IMR-90 (cell line): ENCODE measurements around the gene KCNE5. TPM values are rescaled to one million over a fixed set of nuclear protein-coding genes. Genes with fewer than 3 reads are reported as not detected.

Source experiments
- ATAC-seq: fragments of 200-7000 bp; cut with Tn5 transposase; 2 replicates; pipeline ENCODE4 v1.9.1; 2020; ENCODE audit warnings: low read depth, mild to moderate bottlenecking, moderate library complexity
- BruUV-seq: library from RNA; stranded (reverse); fragments of 400-500 nt; replicated peaks from 2 replicates; lab custom pipeline; 2021; lab: Mats Ljungman, UMichigan
- CTCF ChIA-PET: fragments of 300-600 bp; formaldehyde crosslinking; extraction: SDS; loops from one replicate; lab custom pipeline; 2021; ENCODE audit warnings: antibody characterized with exemption; lab: Yijun Ruan, JAX
- POLR2A ChIA-PET: fragments of 300-600 bp; sonication (Branson Sonifier 250); formaldehyde crosslinking; loops from one replicate; lab custom pipeline; 2022; ENCODE audit warnings: antibody characterized with exemption; ENCODE audit not compliant: unreplicated experiment; lab: Charles Lee
- DNase-seq: peaks from one replicate; pipeline ENCODE4 v3.0.0; 2013
- H2AFZ ChIP-seq: replicated peaks from 2 replicates; pipeline ENCODE3; 2013; ENCODE audit warnings: low read length, mild to moderate bottlenecking; ENCODE audit not compliant: poor library complexity
- H2AK5ac ChIP-seq: 2 replicates; pipeline ENCODE4 v1.6.1; 2013; ENCODE audit warnings: low read depth, low read length, inconsistent platforms
- H2AK9ac ChIP-seq: replicated peaks from 2 replicates; pipeline ENCODE3; 2013; ENCODE audit warnings: mild to moderate bottlenecking, low read depth, low read length, moderate library complexity; ENCODE audit not compliant: poor library complexity
- H2BK120ac ChIP-seq: 2 replicates; pipeline ENCODE4 v1.6.1; 2013; ENCODE audit warnings: low read depth, low read length, inconsistent platforms
- H2BK15ac ChIP-seq: 3 replicates; pipeline ENCODE4 v1.6.1; 2013; ENCODE audit warnings: low read depth, low read length, inconsistent platforms
- H2BK20ac ChIP-seq: 2 replicates; pipeline ENCODE4 v1.6.1; 2013; ENCODE audit warnings: low read depth, mild to moderate bottlenecking, inconsistent platforms, low read length, moderate library complexity
- H2BK5ac ChIP-seq: 2 replicates; pipeline ENCODE4 v1.6.1; 2013; ENCODE audit warnings: mild to moderate bottlenecking, low read depth, low read length, inconsistent platforms; ENCODE audit not compliant: poor library complexity, severe bottlenecking
- H3K14ac ChIP-seq: replicated peaks from 2 replicates; pipeline ENCODE4 v1.6.1; 2013; ENCODE audit warnings: low read depth, low read length, inconsistent platforms
- H3K18ac ChIP-seq: 2 replicates; pipeline ENCODE4 v1.6.1; 2013; ENCODE audit warnings: low read depth, low read length, control low read depth
- H3K23ac ChIP-seq: 2 replicates; pipeline ENCODE4 v1.6.1; 2013; ENCODE audit warnings: low read depth, low read length, inconsistent platforms
- H3K27ac ChIP-seq: 2 replicates; pipeline ENCODE4 v1.5.1; 2013; ENCODE audit warnings: mild to moderate bottlenecking, control low read depth, low read length; ENCODE audit not compliant: insufficient read depth
- H3K27me3 ChIP-seq: 2 replicates; pipeline ENCODE4 v1.6.1; 2013; ENCODE audit warnings: low read length; ENCODE audit not compliant: control insufficient read depth, insufficient read depth
- H3K36me3 ChIP-seq: 2 replicates; pipeline ENCODE4 v1.6.1; 2013; ENCODE audit warnings: low read length, mixed read lengths; ENCODE audit not compliant: control insufficient read depth, insufficient read depth
- H3K4ac ChIP-seq: 2 replicates; pipeline ENCODE4 v1.6.1; 2013; ENCODE audit warnings: low read depth, low read length, inconsistent platforms
- H3K4me1 ChIP-seq: 2 replicates; pipeline ENCODE4 v1.6.1; 2013; ENCODE audit warnings: low read length, mixed read lengths; ENCODE audit not compliant: control insufficient read depth, insufficient read depth
- H3K4me2 ChIP-seq: 2 replicates; pipeline ENCODE4 v1.6.1; 2013; ENCODE audit warnings: low read depth, mild to moderate bottlenecking, control low read depth, low read length, moderate library complexity
- H3K4me3 ChIP-seq: 2 replicates; pipeline ENCODE4 v1.5.1; 2013; ENCODE audit warnings: low read depth, mild to moderate bottlenecking, control low read depth, low read length, moderate library complexity; ENCODE audit not compliant: insufficient read depth
- H3K56ac ChIP-seq: 2 replicates; pipeline ENCODE4 v1.6.1; 2013; ENCODE audit warnings: low read length, inconsistent platforms; ENCODE audit not compliant: insufficient read depth; ENCODE audit errors: extremely low read depth
- H3K79me1 ChIP-seq, 2 experiments: 2 replicates each; pipeline ENCODE4 v1.6.1; 2013; ENCODE audit warnings: low read length in 2 of 2, inconsistent platforms in 1 of 2, low read depth in 1 of 2
- H3K9ac ChIP-seq: 2 replicates; pipeline ENCODE4 v1.6.1; 2013; ENCODE audit warnings: low read depth, low read length, control low read depth
- H3K9me1 ChIP-seq: 2 replicates; pipeline ENCODE4 v1.6.1; 2013; ENCODE audit warnings: low read length, inconsistent platforms; ENCODE audit not compliant: insufficient read depth
- H3K9me3 ChIP-seq: 2 replicates; pipeline ENCODE4 v1.6.1; 2013; ENCODE audit warnings: low read length; ENCODE audit not compliant: control insufficient read depth, insufficient read depth
- H4K20me1 ChIP-seq: 2 replicates; pipeline ENCODE4 v1.6.1; 2013; ENCODE audit warnings: low read length, inconsistent platforms; ENCODE audit not compliant: insufficient read depth
- H4K5ac ChIP-seq: 2 replicates; pipeline ENCODE4 v1.6.1; 2013; ENCODE audit warnings: mild to moderate bottlenecking, low read depth, low read length, control low read depth
- H4K8ac ChIP-seq, 2 experiments: 2 replicates each; pipeline ENCODE4 v1.6.1; 2013; ENCODE audit warnings: low read depth in 2 of 2, low read length in 2 of 2, control low read depth in 1 of 2, inconsistent platforms in 1 of 2
- H4K91ac ChIP-seq: 2 replicates; pipeline ENCODE4 v1.6.1; 2013; ENCODE audit warnings: low read depth, low read length, inconsistent platforms; ENCODE audit not compliant: insufficient read depth
- BHLHE40 ChIP-seq: fragments of 150-350 bp; IDR thresholded peaks from 2 replicates; pipeline ENCODE4 v1.6.1; 2016; ENCODE audit warnings: mild to moderate bottlenecking, low read depth, low read length
- CEBPB ChIP-seq: IDR thresholded peaks from 2 replicates; pipeline ENCODE4 v1.6.1; 2012; ENCODE audit warnings: low read depth, low read length, improper control_type of control experiment
- CHD1 ChIP-seq: IDR thresholded peaks from 2 replicates; pipeline ENCODE4 v1.6.1; 2012; ENCODE audit warnings: low read depth, low read length, improper control_type of control experiment
- CTCF ChIP-seq: conservative IDR thresholded peaks from 2 replicates; pipeline ENCODE4 v1.5.1; 2012; ENCODE audit warnings: mild to moderate bottlenecking, low read depth, low read length, improper control_type of control experiment
- ELK1 ChIP-seq: fragments of 150-350 bp; IDR thresholded peaks from 2 replicates; pipeline ENCODE4 v1.6.1; 2016; ENCODE audit warnings: low read depth, mild to moderate bottlenecking, low read length, moderate library complexity, borderline replicate concordance
- FOS ChIP-seq: fragments of 150-350 bp; IDR thresholded peaks from 2 replicates; pipeline ENCODE4 v1.6.1; 2016; ENCODE audit warnings: low read depth, low read length
- MAFK ChIP-seq: IDR thresholded peaks from 2 replicates; pipeline ENCODE4 v1.6.1; 2012; ENCODE audit warnings: low read depth, low read length, improper control_type of control experiment
- MAZ ChIP-seq: IDR thresholded peaks from 2 replicates; pipeline ENCODE4 v1.6.1; 2012; ENCODE audit warnings: low read depth, mild to moderate bottlenecking, low read length, improper control_type of control experiment, moderate library complexity, borderline replicate concordance
- MXI1 ChIP-seq: IDR thresholded peaks from 2 replicates; pipeline ENCODE4 v1.6.1; 2012; ENCODE audit warnings: low read depth, mild to moderate bottlenecking, low read length, moderate library complexity, borderline replicate concordance
- NFE2L2 ChIP-seq: fragments of 150-350 bp; IDR thresholded peaks from 2 replicates; pipeline ENCODE4 v1.6.1; 2016; ENCODE audit warnings: low read depth, mild to moderate bottlenecking, low read length
- POLR2A ChIP-seq: IDR thresholded peaks from 2 replicates; pipeline ENCODE4 v1.6.1; 2012; ENCODE audit warnings: mild to moderate bottlenecking, low read depth, low read length
- RAD21 ChIP-seq: IDR thresholded peaks from 2 replicates; pipeline ENCODE4 v1.6.1; 2012; ENCODE audit warnings: low read length, improper control_type of control experiment
- RCOR1 ChIP-seq: IDR thresholded peaks from 2 replicates; pipeline ENCODE4 v1.6.1; 2012; ENCODE audit warnings: mild to moderate bottlenecking, low read length, improper control_type of control experiment; ENCODE audit not compliant: insufficient replicate concordance
- RFX5 ChIP-seq: IDR thresholded peaks from 2 replicates; pipeline ENCODE4 v1.8.0; 2012; ENCODE audit warnings: low read depth, mild to moderate bottlenecking, low read length, moderate library complexity
- SMC3 ChIP-seq: fragments of 150-350 bp; IDR thresholded peaks from 2 replicates; pipeline ENCODE4 v1.6.1; 2016; ENCODE audit warnings: low read depth, mild to moderate bottlenecking, antibody characterized with exemption, low read length, moderate library complexity
- USF2 ChIP-seq: fragments of 150-350 bp; IDR thresholded peaks from 2 replicates; pipeline ENCODE4 v1.6.1; 2017; ENCODE audit warnings: mild to moderate bottlenecking, antibody characterized with exemption, low read length, low read depth
- WGBS, 2 experiments: methylation state at CpG; one replicate each; pipeline versions ENCODE4 v1.1.5 to v1.1.7; 2013; ENCODE audit warnings: missing lambda C conversion rate in 2 of 2; ENCODE audit not compliant: insufficient read length in 1 of 2; ENCODE audit errors: extremely low coverage in 2 of 2; 5-methylcytosine and 5-hydroxymethylcytosine counted together
- dilution Hi-C: fragments of 300-500 bp; cut with HindIII; formaldehyde crosslinking; loops from one replicate; pipeline ENCODE4 v1.14.3; 2018; ENCODE audit warnings: low sequenced_read_pairs; ENCODE audit not compliant: unreplicated experiment
- in situ Hi-C: fragments of 300-500 bp; cut with MboI; formaldehyde crosslinking; loops from 3 replicates; pipeline ENCODE4 v1.14.3; 2019; ENCODE audit warnings: low sequenced_read_pairs, inconsistent platforms, mixed read lengths
- intact Hi-C: fragments of 100-400 bp; cut with micrococcal nuclease; formaldehyde crosslinking; loops from 2 replicates; pipeline ENCODE4 v1.10.0; 2022
- polyA plus RNA-seq, 3 experiments: library from polyadenylated mRNA; depleted of rRNA; stranded (reverse); fragments of >200 nt; gene quantifications; 2 replicates each; pipeline ENCODE4 v1.2.3, GENCODE V29; 2012; ENCODE audit warnings: low replicate concordance in 1 of 3
- total RNA-seq: library from RNA; depleted of rRNA; stranded (reverse); fragments of >200 nt; gene quantifications from 2 replicates; pipeline ENCODE4 v1.2.3, GENCODE V29; 2012

The KCNE5 gene
- total and polyA plus RNA-seq, 2 of the 4 experiments (the other 2 are of a cell fraction) = 0.15 to 0.18 TPM

GRCh38 chrX:109623997-109624396 is 975 bp downstream of the KCNE5 start:
- Histone ChIP-seq H2AK9ac (no peak overlapping the region), H4K5ac (no peak overlapping the region), H4K91ac (no peak overlapping the region), H4K8ac (no peak overlapping the region), H3K9me1 (no peaks in the 10 kb centered on the region), H3K36me3 (no peaks in the 10 kb centered on the region), H2AFZ (no peak overlapping the region), H3K79me1 (no peaks in the 10 kb centered on the region), H3K27me3 (no peaks in the 10 kb centered on the region; the same call in none of the 2 replicates), H2BK15ac (no peak overlapping the region), H3K9me3 (no peaks in the 10 kb centered on the region), H2BK5ac (no peak overlapping the region), H3K4ac (no peak overlapping the region), H3K27ac (no peak overlapping the region), H3K18ac (no peak overlapping the region), H3K9ac (no peak overlapping the region), H3K4me2 (no peak overlapping the region), H4K20me1 (no peaks in the 10 kb centered on the region), H3K23ac (no peak overlapping the region), H3K4me1 (no peaks in the 10 kb centered on the region), H3K56ac (no peak overlapping the region), H3K4me3 (no peak overlapping the region), H3K14ac (no peak overlapping the region), H2BK20ac (no peak overlapping the region), H2BK120ac (no peak overlapping the region), H2AK5ac (no peak overlapping the region)
- ChIA-PET CTCF (no interaction called here), POLR2A (no interaction called here)
- in situ Hi-C loops = no loop called here
- BruUV-seq = no TSS peak
- WGBS, 2 experiments = 72% methylated on average over 7 of the region's 8 CpGs; no CpG with 5 or more reads in 1 of the 2 experiments
- TF ChIP-seq ELK1 (no peak), FOS (no peak), USF2 (no peak), SMC3 (no peak), RCOR1 (no peak), RAD21 (no peak), CHD1 (no peak), MAFK (no peak), MAZ (no peak), CEBPB (no peak), BHLHE40 (no peak), MXI1 (no peak), POLR2A (no peak), CTCF (no peak), RFX5 (no peak), NFE2L2 (no peak)
- dilution Hi-C loops = no loop called here
- ATAC-seq (no peak), DNase-seq (no peak)
- intact Hi-C loops = no loop called here
